ENCODE results near the gene CCDC32. TPM values are rescaled to one million over a fixed set of nuclear protein-coding genes. Genes with fewer than 3 reads are reported as not detected.

Gene CCDC32
- total and polyA plus RNA-seq, 2 of the 13 experiments (the other 11 are each of a cell fraction or from before 2014, with no cell fraction given), result 10.8 to 23.2 TPM

GRCh38 chr15:40563426-40563825 lies 1.4 kb downstream of the CCDC32 start (continued):
- TF ChIP-seq ZSCAN5A (CRISPR knock-in tag; IDR thresholded peaks at IDR 0.05; ENCODE audit: borderline replicate concordance) (no peak), EED (CRISPR knock-in tag; IDR thresholded peaks at IDR 0.05) (no peak), GZF1 (CRISPR knock-in tag; IDR thresholded peaks at IDR 0.05) (no peak), MATR3 (CRISPR knock-in tag; IDR thresholded peaks at IDR 0.05) (no peak), KDM2A (CRISPR knock-in tag; IDR thresholded peaks at IDR 0.05; ENCODE audit: borderline replicate concordance, low read depth) (no peak), ZNF598 (CRISPR knock-in tag; IDR thresholded peaks at IDR 0.05; ENCODE audit: borderline replicate concordance) (no peak), HOMEZ (CRISPR knock-in tag; IDR thresholded peaks at IDR 0.05; ENCODE audit: low read depth) (no peak), ARID4A (CRISPR knock-in tag; IDR thresholded peaks at IDR 0.05; ENCODE audit: borderline replicate concordance) (no peak), ZNF317 (CRISPR knock-in tag; IDR thresholded peaks at IDR 0.05) (no peak), NCOA1 (CRISPR knock-in tag; IDR thresholded peaks at IDR 0.05) (no peak)
- TF ChIP-seq, protein P1, sequence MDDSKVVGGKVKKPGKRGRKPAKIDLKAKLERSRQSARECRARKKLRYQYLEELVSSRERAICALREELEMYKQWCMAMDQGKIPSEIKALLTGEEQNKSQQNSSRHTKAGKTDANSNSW (CRISPR knock-in tag; IDR thresholded peaks at IDR 0.05; ENCODE audit: borderline replicate concordance), result no peak
- TF ChIP-seq, protein P2, sequence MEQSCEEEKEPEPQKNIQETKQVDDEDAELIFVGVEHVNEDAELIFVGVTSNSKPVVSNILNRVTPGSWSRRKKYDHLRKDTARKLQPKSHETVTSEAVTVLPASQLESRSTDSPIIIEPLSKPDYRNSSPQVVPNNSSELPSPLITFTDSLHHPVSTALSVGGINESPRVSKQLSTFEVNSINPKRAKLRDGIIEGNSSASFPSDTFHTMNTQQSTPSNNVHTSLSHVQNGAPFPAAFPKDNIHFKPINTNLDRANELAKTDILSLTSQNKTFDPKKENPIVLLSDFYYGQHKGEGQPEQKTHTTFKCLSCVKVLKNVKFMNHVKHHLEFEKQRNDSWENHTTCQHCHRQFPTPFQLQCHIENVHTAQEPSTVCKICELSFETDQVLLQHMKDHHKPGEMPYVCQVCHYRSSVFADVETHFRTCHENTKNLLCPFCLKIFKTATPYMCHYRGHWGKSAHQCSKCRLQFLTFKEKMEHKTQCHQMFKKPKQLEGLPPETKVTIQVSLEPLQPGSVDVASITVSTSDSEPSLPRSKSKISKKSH (CRISPR knock-in tag; IDR thresholded peaks at IDR 0.05; ENCODE audit: borderline replicate concordance), result no peak
